ENCODE measurements around the gene NRIP3.
"Not testable (repeated sequence)": the region's sequence is repeated elsewhere in the genome, so short reads cannot be mapped to it uniquely, and the experiment has no call there.

Gene NRIP3

GRCh38 chr11:8980485-8980884 lies 23.3 kb downstream of the NRIP3 start:
- no peak for TF ChIP-seq CTCF (conservative IDR thresholded peaks at IDR 0.05; ENCODE audit: low read depth, low read length)
- no peak for DNase-seq (ENCODE audit: low read depth)
- H3K4me3 ChIP-seq (ENCODE audit: low read length), result no peak overlapping the region

GRCh38 chr11:8979365-8979764 lies 24.4 kb downstream of the NRIP3 start:
- not testable (repeated sequence) for DNase-seq (ENCODE audit: low read depth); H3K4me3 ChIP-seq (ENCODE audit: low read length)

- no peak for DNase-seq (ENCODE audit: low read depth)
- no peak for TF ChIP-seq CTCF (conservative IDR thresholded peaks at IDR 0.05; ENCODE audit: low read depth, low read length)
- H3K4me3 ChIP-seq (ENCODE audit: low read length), result no peak overlapping the region
Measured at GRCh38 chr11:8973121-8973520, 30.7 kb downstream of the NRIP3 start.

- no peak for TF ChIP-seq CTCF (conservative IDR thresholded peaks at IDR 0.05; ENCODE audit: low read depth, low read length)
- H3K4me3 ChIP-seq (ENCODE audit: low read length), result no peak overlapping the region
- DNase-seq (ENCODE audit: low read depth), result no peak
Measured at GRCh38 chr11:8971924-8972316, 31.9 kb downstream of the NRIP3 start.

GRCh38 chr11:8971196-8971923 lies 32.4 kb downstream of the NRIP3 start:
- TF ChIP-seq CTCF (conservative IDR thresholded peaks at IDR 0.05; ENCODE audit: low read depth, low read length), result no peak
- no peak overlapping the region for H3K4me3 ChIP-seq (ENCODE audit: low read length)
- DNase-seq (ENCODE audit: low read depth), result no peak

- H3K4me3 ChIP-seq (ENCODE audit: low read length), result no peak overlapping the region
- no peak for TF ChIP-seq CTCF (conservative IDR thresholded peaks at IDR 0.05; ENCODE audit: low read depth, low read length)
- no peak for DNase-seq (ENCODE audit: low read depth)
Measured at GRCh38 chr11:8967184-8967583, 36.6 kb downstream of the NRIP3 start.

GRCh38 chr11:8964324-8965320 lies 39.2 kb downstream of the NRIP3 start, which contains the start of gene TMEM9B:
TSS of gene TMEM9B (minus strand) at chr11:8964442. CDS start at chr11:8964313, 129 bp downstream.
- peak; percentile 49 for DNase-seq (ENCODE audit: low read depth)
- H3K4me3 ChIP-seq (ENCODE audit: low read length), result peak within 1 kb of the TSS; percentile 83
- no peak for TF ChIP-seq CTCF (conservative IDR thresholded peaks at IDR 0.05; ENCODE audit: low read depth, low read length)
